ACHN (cell line): Measurements from ENCODE around the gene ABCB1.
"Not testable (repeated sequence)": the region's sequence is repeated elsewhere in the genome, so short reads cannot be mapped to it uniquely, and the experiment has no call there.

ENCODE experiments used
- DNase-seq: peaks from one replicate; pipeline ENCODE4 v3.0.0-alpha.2; 2015
- in situ Hi-C: cut with HindIII; loops from 2 replicates; pipeline ENCODE4 v1.10.0; 2017; ENCODE audit warnings: low sequenced_read_pairs, low pct_ligation_motif_present, low pct_unique_long_range_greater_than_20kb

The ABCB1 gene

GRCh38 chr7:87483131-87483530 lies 117.6 kb downstream of the ABCB1 start:
- DNase-seq, result no peak
- in situ Hi-C loops, result no loop called here

GRCh38 chr7:87482115-87482514 lies 118.6 kb downstream of the ABCB1 start:
- no peak for DNase-seq
- in situ Hi-C loops, result no loop called here

DNA sequence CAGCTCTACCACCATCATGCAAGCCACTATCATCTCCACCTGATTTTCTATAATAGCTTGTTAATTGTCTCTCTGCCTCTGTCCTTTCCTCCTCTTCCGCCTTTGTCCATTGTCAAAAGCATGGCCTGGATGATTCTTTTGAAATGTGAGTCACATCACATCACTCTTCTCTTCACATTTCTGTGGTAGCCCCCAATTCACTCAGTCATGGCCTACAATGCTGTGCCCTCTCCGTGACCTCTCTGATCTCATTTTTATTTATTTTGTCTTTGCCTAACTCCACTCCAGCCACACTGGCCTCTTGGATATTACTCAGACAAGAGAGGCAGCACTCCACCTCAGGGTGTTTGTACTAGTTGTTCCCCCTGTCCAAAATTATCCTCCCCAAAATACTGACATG lies 120.3 kb downstream of the ABCB1 start:
- in situ Hi-C loops, result no loop called here
- DNase-seq, result no peak

DNA sequence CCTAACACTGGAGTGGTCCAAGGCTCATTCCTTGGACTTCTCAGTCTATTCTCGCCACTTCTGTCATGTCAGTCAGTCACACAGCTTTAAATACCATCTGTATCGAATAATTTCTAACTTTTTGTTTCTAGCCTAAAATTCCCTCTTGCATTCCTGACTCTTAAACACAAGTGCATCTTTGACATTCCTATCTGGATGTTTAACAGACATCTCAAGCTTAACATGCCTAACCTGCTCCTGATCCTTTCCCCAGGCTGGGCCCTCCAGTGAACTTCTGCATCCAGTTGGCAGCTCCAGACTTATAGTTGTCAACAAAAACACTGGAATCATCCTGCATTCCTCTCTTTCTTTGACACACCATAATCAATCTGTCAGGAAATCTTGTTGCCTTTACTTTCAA lies 120.7 kb downstream of the ABCB1 start:
- DNase-seq, result no peak
- in situ Hi-C loops, result no loop called here

DNA sequence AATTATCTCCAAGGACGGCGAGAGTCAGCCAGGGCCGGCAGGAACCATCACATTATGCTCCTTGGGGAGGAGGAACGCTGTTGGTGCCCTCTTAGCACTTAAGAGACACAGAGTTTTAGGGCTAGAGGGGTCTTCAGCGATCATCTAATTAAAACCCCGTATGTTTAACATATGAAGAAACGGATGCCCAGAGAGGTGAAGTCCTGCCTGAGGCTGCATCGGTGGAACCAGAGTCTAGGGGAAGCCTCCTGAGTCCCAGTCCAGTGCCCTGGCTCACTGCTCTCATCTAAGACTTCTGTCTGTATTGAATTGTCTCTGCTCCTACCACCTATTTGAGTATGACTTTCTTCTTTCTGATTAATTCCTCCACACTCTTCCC lies 124.5 kb downstream of the ABCB1 start:
- no peak for DNase-seq
- in situ Hi-C loops, result no loop called here

GRCh38 chr7:87475359-87476178 lies 125.1 kb downstream of the ABCB1 start, which contains the start of gene ABCB4:
TSS of gene ABCB4 (minus strand) at chr7:87475680. CDS start at chr7:87475465, 215 bp downstream.
- no peak for DNase-seq
- in situ Hi-C loops, result no loop called here

DNA sequence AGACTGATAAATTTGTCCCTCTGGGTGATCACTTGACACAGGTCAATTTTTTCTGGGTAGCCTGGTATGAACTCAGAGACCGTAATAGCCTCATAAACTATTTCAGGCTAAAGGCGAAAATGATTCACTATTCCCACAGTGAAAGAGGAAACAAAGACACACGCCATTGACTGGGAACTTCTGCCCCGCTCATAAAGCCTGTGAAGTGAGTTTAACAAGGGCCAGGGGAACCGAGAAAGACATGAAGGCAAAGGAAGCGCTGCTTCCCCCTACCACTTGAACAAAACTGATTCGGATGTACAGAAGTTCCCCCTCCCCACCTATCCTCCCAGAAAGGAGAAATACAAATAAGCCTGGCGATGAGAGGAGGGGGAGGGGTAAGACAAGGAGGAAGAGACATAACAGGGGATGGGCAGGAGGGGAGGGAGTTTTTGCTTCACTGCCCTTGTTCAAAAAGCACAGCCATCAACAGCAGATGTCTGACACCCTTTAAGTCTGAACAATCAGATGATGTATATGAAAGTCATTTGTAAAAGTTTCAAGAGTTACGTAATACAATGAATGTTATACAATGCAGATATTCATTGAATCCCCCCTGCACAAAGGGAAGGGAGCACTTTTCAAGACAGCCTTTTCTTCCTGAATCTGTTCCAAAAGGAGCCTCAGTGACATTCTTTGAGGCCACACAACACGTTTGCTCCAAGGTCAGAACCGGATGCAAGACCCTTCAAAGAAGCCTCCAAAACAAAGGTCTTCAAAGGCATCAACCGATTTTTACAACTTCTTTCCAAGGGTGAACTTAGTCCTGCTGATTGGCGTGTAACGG lies 125.9 kb downstream of the ABCB1 start:
- DNase-seq, result peak; percentile 77
- in situ Hi-C loops, result no loop called here

DNA sequence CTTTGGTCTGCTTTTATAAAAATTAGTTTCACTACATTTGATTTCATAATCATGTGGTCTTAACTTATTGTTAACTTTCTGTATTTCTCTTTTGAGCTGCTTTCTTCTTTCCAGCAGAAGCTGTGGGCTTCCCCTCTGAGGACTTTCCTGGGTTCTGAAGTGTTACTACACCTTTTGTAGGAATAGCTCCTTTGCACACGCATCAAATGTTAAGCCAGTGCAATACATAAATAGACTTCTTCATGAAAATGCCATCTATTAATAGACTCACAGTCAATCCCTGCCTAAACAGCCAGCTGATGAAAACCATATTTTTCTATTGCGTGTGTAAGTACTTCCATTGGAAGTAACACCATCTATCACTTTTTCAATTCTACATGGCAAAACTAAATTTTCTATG lies 126.7 kb downstream of the ABCB1 start:
- in situ Hi-C loops, result no loop called here
- DNase-seq, result no peak

DNA sequence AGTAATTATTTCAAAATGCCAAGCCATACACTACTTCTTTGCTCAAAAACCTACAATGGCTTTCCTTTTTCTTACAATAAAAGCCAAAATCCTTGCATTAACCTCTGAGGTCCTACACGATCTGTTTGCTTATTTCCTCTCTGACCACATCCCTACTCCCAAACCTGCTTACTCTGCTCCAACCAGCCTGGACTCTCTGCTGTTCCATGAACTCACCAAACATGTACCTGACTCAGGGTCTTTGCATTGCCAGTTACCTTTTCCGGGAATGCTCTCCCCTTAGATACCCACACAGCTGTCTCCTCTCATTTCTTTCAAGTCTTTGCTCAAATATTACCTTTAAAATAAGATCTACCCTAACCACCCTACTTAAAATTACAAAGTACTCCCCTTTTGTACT lies 127.5 kb downstream of the ABCB1 start:
- in situ Hi-C loops, result no loop called here
- DNase-seq, result no peak

- DNase-seq, result no peak
- in situ Hi-C loops, result no loop called here
Observed at GRCh38 chr7:87471473-87471872, 129.2 kb downstream of the ABCB1 start.

GRCh38 chr7:87469204-87469603 lies 131.5 kb downstream of the ABCB1 start:
- in situ Hi-C loops, DNase-seq: not testable (repeated sequence)

DNA sequence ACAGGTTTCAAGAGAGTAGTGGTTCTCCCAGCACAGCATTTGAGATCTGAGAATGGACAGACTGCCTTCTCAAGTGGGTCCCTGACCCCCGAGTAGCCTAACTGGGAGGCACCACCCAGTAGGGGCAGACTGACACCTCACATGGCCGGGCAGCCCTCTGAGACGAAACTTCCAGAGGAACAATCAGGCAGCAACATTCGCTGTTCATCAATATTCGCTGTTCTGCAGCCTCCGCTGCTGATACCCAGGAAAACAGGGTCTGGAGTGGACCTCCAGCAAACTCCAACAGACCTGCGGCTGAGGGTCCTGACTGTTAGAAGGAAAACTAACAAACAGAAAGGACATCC lies 135.2 kb downstream of the ABCB1 start:
- in situ Hi-C loops, result not testable (repeated sequence)

GRCh38 chr7:87464830-87465533 lies 135.7 kb downstream of the ABCB1 start:
- DNase-seq, in situ Hi-C loops: not testable (repeated sequence)

More for the DNA sequence above, 135.2 kb downstream of the ABCB1 start:
- DNase-seq, result not testable (repeated sequence)

DNA sequence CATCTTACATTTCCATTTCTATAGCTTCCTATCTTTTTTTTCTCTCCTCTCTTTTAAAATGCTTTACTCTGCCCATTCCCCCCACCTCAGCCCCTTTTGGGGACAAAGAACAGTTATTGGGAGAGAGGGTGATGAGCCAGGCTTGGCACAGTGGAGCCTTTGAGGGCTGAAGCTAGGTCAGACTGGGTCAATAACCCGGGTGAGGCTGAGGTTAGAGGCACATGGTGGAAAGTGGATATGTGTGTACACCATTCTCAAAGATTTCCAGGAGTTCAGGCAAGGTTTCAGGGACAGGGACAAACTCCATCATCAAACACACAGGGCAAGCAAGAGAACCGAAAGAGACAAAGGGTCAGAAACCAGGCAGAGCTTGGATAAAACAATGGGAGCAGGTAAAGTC lies 136.7 kb downstream of the ABCB1 start:
- DNase-seq, result no peak
- in situ Hi-C loops, result no loop called here

GRCh38 chr7:87460444-87460843 lies 140.2 kb downstream of the ABCB1 start:
- DNase-seq, in situ Hi-C loops: not testable (repeated sequence)

DNA sequence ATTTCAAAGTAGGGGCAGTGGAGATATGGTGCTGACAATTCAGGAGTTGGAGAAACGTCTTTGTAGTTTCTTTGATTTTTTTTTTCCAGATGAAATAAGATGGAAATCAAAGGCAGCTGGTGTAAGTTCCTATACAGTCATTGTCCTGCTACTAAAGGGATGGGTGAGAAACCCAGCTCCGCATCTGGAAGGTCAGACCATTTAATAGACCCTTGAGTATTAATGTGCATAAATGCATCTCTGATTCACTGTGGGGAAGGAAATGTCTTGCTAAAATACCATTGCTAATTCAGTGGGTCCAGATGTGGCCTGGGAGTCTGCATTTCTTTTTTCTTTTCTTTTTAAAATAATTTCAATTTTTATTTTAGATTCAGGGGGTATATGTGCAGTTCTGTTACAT lies 140.7 kb downstream of the ABCB1 start:
- DNase-seq, result no peak
- in situ Hi-C loops, result no loop called here

DNA sequence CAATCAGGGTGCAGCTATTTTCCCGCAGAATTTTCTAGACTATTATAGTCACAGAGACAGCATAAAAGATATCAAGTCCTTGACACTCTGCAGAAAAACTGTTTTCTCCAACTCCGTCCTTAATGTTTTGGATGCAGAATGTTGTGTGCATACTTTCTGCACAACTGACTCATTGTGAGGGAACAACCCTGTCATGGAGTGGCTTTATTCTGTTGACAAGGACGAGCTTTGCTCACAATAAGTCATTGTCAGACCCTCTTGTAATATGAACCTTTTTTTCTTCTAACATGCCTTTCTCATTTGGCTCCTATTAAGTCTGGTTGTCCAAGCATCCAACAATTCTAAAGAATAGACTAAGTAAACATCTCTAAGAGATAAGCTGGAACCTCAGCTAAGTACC lies 142.5 kb downstream of the ABCB1 start:
- DNase-seq, result no peak
- in situ Hi-C loops, result no loop called here

DNA sequence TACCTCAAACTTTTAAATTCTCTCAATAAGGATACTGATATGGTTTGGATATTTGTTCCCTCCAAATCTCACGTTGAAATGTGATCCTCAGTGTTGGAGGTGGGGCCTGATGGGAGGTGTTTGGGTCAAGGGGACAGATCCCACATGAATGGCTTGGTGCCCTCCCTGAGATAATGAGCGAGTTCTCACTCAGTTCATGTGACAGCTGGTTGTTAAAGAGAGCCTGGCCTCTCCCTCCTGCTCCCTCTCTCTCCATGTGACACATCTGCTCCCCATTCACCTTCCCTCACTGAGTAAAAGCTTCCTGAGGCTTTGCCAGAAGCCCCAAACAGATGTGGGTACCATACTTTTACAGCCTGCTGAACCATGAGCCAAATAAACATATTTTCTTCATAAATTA lies 144.4 kb downstream of the ABCB1 start:
- no peak for DNase-seq
- in situ Hi-C loops, result no loop called here
